H9 (cell line): ENCODE results near the gene MEX3C. TPM values are rescaled to one million over a fixed set of nuclear protein-coding genes. Genes with fewer than 3 reads are reported as not detected.

Experiments used
- DNase-seq: peaks from one replicate; pipeline ENCODE4 v3.0.0-alpha.2; 2017
- H2AFZ ChIP-seq: one replicate; pipeline ENCODE4 v1.6.1; 2013; ENCODE audit warnings: mild to moderate bottlenecking, low read length, control low read depth, moderate library complexity
- H2AK5ac ChIP-seq: 2 replicates; pipeline ENCODE4 v1.6.1; 2013; ENCODE audit warnings: low read length, control low read depth, mixed read lengths; ENCODE audit not compliant: insufficient read length
- H2BK120ac ChIP-seq: one replicate; pipeline ENCODE4 v1.6.1; 2013; ENCODE audit warnings: low read depth, mild to moderate bottlenecking, low read length, control low read depth, inconsistent platforms; ENCODE audit not compliant: poor library complexity, severe bottlenecking
- H2BK12ac ChIP-seq: 2 replicates; pipeline ENCODE4 v1.6.1; 2013; ENCODE audit warnings: low read length, control low read depth, mixed read lengths, low read depth; ENCODE audit not compliant: insufficient read length
- H2BK15ac ChIP-seq: 2 replicates; pipeline ENCODE4 v1.6.1; 2013; ENCODE audit warnings: low read depth, low read length, control low read depth
- H2BK20ac ChIP-seq: one replicate; pipeline ENCODE4 v1.6.1; 2013; ENCODE audit warnings: low read depth, mild to moderate bottlenecking, low read length, control low read depth, inconsistent platforms; ENCODE audit not compliant: poor library complexity, severe bottlenecking
- H2BK5ac ChIP-seq: 2 replicates; pipeline ENCODE4 v1.6.1; 2013; ENCODE audit warnings: low read length, control low read depth, mixed read lengths; ENCODE audit not compliant: insufficient read length
- H3K14ac ChIP-seq: 2 replicates; pipeline ENCODE4 v1.6.1; 2013; ENCODE audit warnings: low read length, control low read depth; ENCODE audit not compliant: insufficient read depth
- H3K18ac ChIP-seq: 2 replicates; pipeline ENCODE4 v1.6.1; 2013; ENCODE audit warnings: low read depth, mild to moderate bottlenecking, mixed read lengths, low read length, control low read depth; ENCODE audit not compliant: insufficient read length
- H3K23ac ChIP-seq: 2 replicates; pipeline ENCODE4 v1.6.1; 2013; ENCODE audit warnings: low read length, control low read depth, mixed read lengths, low read depth; ENCODE audit not compliant: insufficient read length
- H3K23me2 ChIP-seq: 2 replicates; pipeline ENCODE4 v1.6.1; 2013; ENCODE audit warnings: low read depth, mild to moderate bottlenecking, mixed read lengths, low read length, control low read depth; ENCODE audit not compliant: insufficient read length, poor library complexity, severe bottlenecking
- H3K27ac ChIP-seq: 2 replicates; pipeline ENCODE4 v1.5.1; 2013; ENCODE audit warnings: low read length, control low read depth, mixed read lengths, low read depth; ENCODE audit not compliant: insufficient read length
- H3K27me3 ChIP-seq: 2 replicates; pipeline ENCODE4 v1.6.1; 2013; ENCODE audit warnings: low read length, control low read depth, inconsistent platforms; ENCODE audit not compliant: insufficient read depth
- H3K4ac ChIP-seq: 2 replicates; pipeline ENCODE4 v1.6.1; 2013; ENCODE audit warnings: low read depth, mild to moderate bottlenecking, control low read depth, inconsistent platforms, low read length, moderate library complexity
- H3K4me1 ChIP-seq: 2 replicates; pipeline ENCODE4 v1.6.1; 2013; ENCODE audit warnings: low read length, control low read depth, inconsistent platforms; ENCODE audit not compliant: insufficient read depth
- H3K4me2 ChIP-seq: 2 replicates; pipeline ENCODE4 v1.6.1; 2013; ENCODE audit warnings: low read length, control low read depth, mixed read lengths; ENCODE audit not compliant: insufficient read length, insufficient read depth
- H3K56ac ChIP-seq: 2 replicates; pipeline ENCODE4 v1.6.1; 2013; ENCODE audit warnings: low read depth, mild to moderate bottlenecking, mixed read lengths, low read length, control low read depth; ENCODE audit not compliant: insufficient read length
- H3K79me1 ChIP-seq: 2 replicates; pipeline ENCODE4 v1.6.1; 2013; ENCODE audit warnings: low read depth, mild to moderate bottlenecking, moderate library complexity, low read length, control low read depth, inconsistent platforms; ENCODE audit not compliant: insufficient read depth, poor library complexity, severe bottlenecking
- H3K79me2 ChIP-seq: 2 replicates; pipeline ENCODE4 v1.6.1; 2013; ENCODE audit warnings: low read length, control low read depth, inconsistent platforms; ENCODE audit not compliant: insufficient read depth
- H3K9ac ChIP-seq: 2 replicates; pipeline ENCODE4 v1.6.1; 2013; ENCODE audit warnings: low read length, control low read depth, mixed read lengths; ENCODE audit not compliant: insufficient read length; ENCODE audit errors: extremely low read depth
- H3K9me3 ChIP-seq: one replicate; pipeline ENCODE4 v1.6.1; 2013; ENCODE audit warnings: low read depth, low read length, inconsistent platforms; ENCODE audit not compliant: control insufficient read depth
- H3T11ph ChIP-seq: one replicate; pipeline ENCODE4 v1.6.1; 2013; ENCODE audit warnings: mild to moderate bottlenecking, low read length, control low read depth, inconsistent platforms
- H4K20me1 ChIP-seq: one replicate; pipeline ENCODE4 v1.6.1; 2013; ENCODE audit not compliant: control insufficient read depth, insufficient read length, insufficient read depth
- H4K5ac ChIP-seq: 2 replicates; pipeline ENCODE4 v1.6.1; 2013; ENCODE audit warnings: low read depth, mild to moderate bottlenecking, mixed read lengths, low read length, control low read depth; ENCODE audit not compliant: insufficient read length
- H4K8ac ChIP-seq: replicated peaks from 2 replicates; pipeline ENCODE4 v1.6.1; 2013; ENCODE audit warnings: low read length, control low read depth, mixed read lengths, low read depth; ENCODE audit not compliant: insufficient read length
- H4K91ac ChIP-seq: 2 replicates; pipeline ENCODE4 v1.6.1; 2013; ENCODE audit warnings: low read depth, mild to moderate bottlenecking, moderate library complexity, mixed read lengths, low read length, control low read depth; ENCODE audit not compliant: insufficient read length
- H3K27ac Mint-ChIP-seq, 3 experiments: 2 replicates in 2 of 3; 3 replicates in 1 of 3; pipeline ENCODE4 v1.8.0; 2020 to 2021; ENCODE audit warnings: mixed read lengths in 3 of 3, mild to moderate bottlenecking in 1 of 3, moderate library complexity in 1 of 3
- H3K27me3 Mint-ChIP-seq: 2 replicates; pipeline ENCODE4 v1.8.0; 2021; ENCODE audit warnings: low read depth, mild to moderate bottlenecking, moderate library complexity, mixed read lengths
- H3K36me3 Mint-ChIP-seq, 3 experiments: 2 replicates in 2 of 3; 3 replicates in 1 of 3; pipeline ENCODE4 v1.8.0; 2020 to 2021; ENCODE audit warnings: low read depth in 3 of 3, mixed read lengths in 3 of 3; ENCODE audit not compliant: insufficient read depth in 1 of 3
- H3K4me1 Mint-ChIP-seq, 2 experiments: 2 replicates each; pipeline ENCODE4 v1.8.0; 2020; ENCODE audit warnings: mixed read lengths in 2 of 2
- H3K4me3 Mint-ChIP-seq, 2 experiments: 2 replicates in 1 of 2; 3 replicates in 1 of 2; pipeline ENCODE4 v1.8.0; 2020 to 2021; ENCODE audit warnings: mild to moderate bottlenecking in 2 of 2, mixed read lengths in 2 of 2, moderate library complexity in 1 of 2
- H3K9me3 Mint-ChIP-seq, 2 experiments: 2 replicates in 1 of 2; 3 replicates in 1 of 2; pipeline ENCODE4 v1.8.0; 2020; ENCODE audit warnings: mild to moderate bottlenecking in 2 of 2, mixed read lengths in 2 of 2, moderate library complexity in 1 of 2
- WGBS: extraction: QIAGEN DNeasy Blood & Tissue Kit; methylation state at CpG from one replicate; pipeline ENCODE4 v1.1.7; 2013; ENCODE audit warnings: missing lambda C conversion rate, low lambda C conversion rate, mixed read lengths; ENCODE audit not compliant: insufficient read length; ENCODE audit errors: extremely low coverage; 5-methylcytosine and 5-hydroxymethylcytosine counted together
- total RNA-seq: library from RNA; stranded (reverse); gene quantifications from 2 replicates; pipeline ENCODE4 v1.2.1, GENCODE V29; 2021
- TF ChIP-seq, protein P1 (sequence below): fragments of 200-600 bp; sonication (generic); conservative IDR thresholded peaks from 3 replicates; pipeline ENCODE4 v1.8.0; 2021; ENCODE audit warnings: antibody characterized with exemption, mild to moderate bottlenecking

MEX3C gene
- total RNA-seq, 1 experiment from 2014 or later = 98.1 TPM

- Histone ChIP-seq H3K9me3 (no peaks in the 10 kb centered on the region), H2BK15ac (no peak overlapping the region), H3K23me2 (no peaks in the 10 kb centered on the region), H3K27ac (no peak overlapping the region), H3K79me1 (no peaks in the 10 kb centered on the region), H3K14ac (no peak overlapping the region), H4K8ac (no peak overlapping the region), H3K18ac (no peak overlapping the region), H3K4me1 (no peaks in the 10 kb centered on the region), H3K79me2 (no peaks in the 10 kb centered on the region), H2BK120ac (no peak overlapping the region), H4K91ac (no peak overlapping the region), H2AFZ (no peak overlapping the region), H2BK20ac (no peak overlapping the region), H4K20me1 (no peaks in the 10 kb centered on the region), H3T11ph (no peak overlapping the region), H3K4ac (no peak overlapping the region), H2BK5ac (no peak overlapping the region), H3K23ac (no peak overlapping the region), H4K5ac (no peak overlapping the region), H3K9ac (no peak overlapping the region), H3K56ac (no peak overlapping the region), H2AK5ac (no peak overlapping the region), H3K4me2 (no peak overlapping the region), H3K27me3 (no peaks in the 10 kb centered on the region), H2BK12ac (no peak overlapping the region)
- Mint-ChIP-seq H3K27me3 (no peaks in the 10 kb centered on the region), H3K4me1 (peaks cover 5 to 8% of the 10 kb centered on the region in 2 experiments), H3K27ac (no peak overlapping the region), H3K36me3 (no peaks in the 10 kb centered on the region), H3K9me3 (no peaks in the 10 kb centered on the region), H3K4me3 (no peak overlapping the region)
- DNase-seq = no peak
- TF ChIP-seq, protein P1, sequence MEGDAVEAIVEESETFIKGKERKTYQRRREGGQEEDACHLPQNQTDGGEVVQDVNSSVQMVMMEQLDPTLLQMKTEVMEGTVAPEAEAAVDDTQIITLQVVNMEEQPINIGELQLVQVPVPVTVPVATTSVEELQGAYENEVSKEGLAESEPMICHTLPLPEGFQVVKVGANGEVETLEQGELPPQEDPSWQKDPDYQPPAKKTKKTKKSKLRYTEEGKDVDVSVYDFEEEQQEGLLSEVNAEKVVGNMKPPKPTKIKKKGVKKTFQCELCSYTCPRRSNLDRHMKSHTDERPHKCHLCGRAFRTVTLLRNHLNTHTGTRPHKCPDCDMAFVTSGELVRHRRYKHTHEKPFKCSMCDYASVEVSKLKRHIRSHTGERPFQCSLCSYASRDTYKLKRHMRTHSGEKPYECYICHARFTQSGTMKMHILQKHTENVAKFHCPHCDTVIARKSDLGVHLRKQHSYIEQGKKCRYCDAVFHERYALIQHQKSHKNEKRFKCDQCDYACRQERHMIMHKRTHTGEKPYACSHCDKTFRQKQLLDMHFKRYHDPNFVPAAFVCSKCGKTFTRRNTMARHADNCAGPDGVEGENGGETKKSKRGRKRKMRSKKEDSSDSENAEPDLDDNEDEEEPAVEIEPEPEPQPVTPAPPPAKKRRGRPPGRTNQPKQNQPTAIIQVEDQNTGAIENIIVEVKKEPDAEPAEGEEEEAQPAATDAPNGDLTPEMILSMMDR = no peak
- WGBS = no CpG with 5 or more reads among the region's 2 CpGs
Measured at GRCh38 chr18:51157215-51157614, 40.3 kb downstream of the MEX3C start.
